WI38 (cell line): Measurements from ENCODE around the gene MYO16.
A peak's percentile ranks its signal among the peaks of the same experiment; 100 is the strongest.

Experiments used
- H3K4me3 ChIP-seq: 2 replicates; pipeline ENCODE4 v1.5.1; 2011; ENCODE audit warnings: low read depth, mild to moderate bottlenecking, control low read depth, low read length
- CTCF ChIP-seq: IDR thresholded peaks from 2 replicates; pipeline ENCODE4 v1.5.1; 2012; ENCODE audit warnings: low read depth, mild to moderate bottlenecking, control low read depth, low read length

The MYO16 gene

GRCh38 chr13:109145631-109146030, 516.2 kb downstream of the MYO16 start:
- H3K4me3 ChIP-seq = no peak overlapping the region
- TF ChIP-seq CTCF = peak; percentile 86

GRCh38 chr13:109146393-109146792, 517.0 kb downstream of the MYO16 start:
- no peak for TF ChIP-seq CTCF
- no peak overlapping the region for H3K4me3 ChIP-seq

GRCh38 chr13:109146912-109147647, 517.7 kb downstream of the MYO16 start:
- TF ChIP-seq CTCF = no peak
- H3K4me3 ChIP-seq = no peak overlapping the region

GRCh38 chr13:109148243-109148642, 518.8 kb downstream of the MYO16 start:
- no peak overlapping the region for H3K4me3 ChIP-seq
- no peak for TF ChIP-seq CTCF

- no peak for TF ChIP-seq CTCF
- no peak overlapping the region for H3K4me3 ChIP-seq
These were observed 521.3 kb downstream of the MYO16 start for GRCh38 chr13:109150696-109151095.

GRCh38 chr13:109151255-109151654, 521.8 kb downstream of the MYO16 start:
- H3K4me3 ChIP-seq = no peak overlapping the region
- TF ChIP-seq CTCF = no peak

GRCh38 chr13:109151696-109152095, 522.3 kb downstream of the MYO16 start:
- no peak for TF ChIP-seq CTCF

More at GRCh38 chr13:109151696-109152095, 522.3 kb downstream of the MYO16 start:
- no peak overlapping the region for H3K4me3 ChIP-seq
